LNCaP clone FGC (cell line): ENCODE measurements around the gene GFRA1.

Experiments
- DNase-seq: peaks from one replicate; pipeline ENCODE4 v3.0.0-alpha.2; 2011; ENCODE audit warnings: low read depth
- H3K4me3 ChIP-seq: 2 replicates; pipeline ENCODE4 v1.5.1; 2011; ENCODE audit warnings: mild to moderate bottlenecking, low read depth, low read length, control low read depth
- CTCF ChIP-seq: IDR thresholded peaks from 2 replicates; pipeline ENCODE4 v1.5.1; 2012; ENCODE audit warnings: mild to moderate bottlenecking; ENCODE audit not compliant: control insufficient read depth, insufficient read depth; ENCODE audit errors: extremely low read depth

The GFRA1 gene

GRCh38 chr10:116207690-116208089 is 65.3 kb downstream of the GFRA1 start:
- TF ChIP-seq CTCF, result no peak
- no peak overlapping the region for H3K4me3 ChIP-seq
- no peak for DNase-seq

- H3K4me3 ChIP-seq, result no peak overlapping the region
- no peak for DNase-seq
- TF ChIP-seq CTCF, result no peak
Measured at GRCh38 chr10:116203661-116204060, 69.3 kb downstream of the GFRA1 start.

- TF ChIP-seq CTCF, result no peak
- no peak for DNase-seq
- H3K4me3 ChIP-seq, result no peak overlapping the region
Measured at GRCh38 chr10:116201670-116202430, 71.2 kb downstream of the GFRA1 start.

GRCh38 chr10:116201011-116201410 is 72.0 kb downstream of the GFRA1 start:
- no peak for TF ChIP-seq CTCF
- no peak for DNase-seq
- no peak overlapping the region for H3K4me3 ChIP-seq

- no peak for TF ChIP-seq CTCF
- DNase-seq, result no peak
- H3K4me3 ChIP-seq, result no peak overlapping the region
Measured at GRCh38 chr10:116198676-116199035, 74.3 kb downstream of the GFRA1 start.

- DNase-seq, result no peak
- no peak for TF ChIP-seq CTCF
- no peak overlapping the region for H3K4me3 ChIP-seq
Measured at GRCh38 chr10:116197946-116198675, 74.9 kb downstream of the GFRA1 start.
